Small intestine (tissue), 7 donors: Measurements from ENCODE around the gene MOCOS. TPM values are rescaled to one million over a fixed set of nuclear protein-coding genes. Genes with fewer than 3 reads are reported as not detected.

Source experiments
- DNase-seq, 2 donors: peaks; one replicate each; pipeline versions ENCODE4 v3.0.0 to v3.0.0-alpha.2; 2013
- FAIRE-seq: peaks from 2 replicates; lab custom pipeline; 2012; peaks lifted over from hg19 to GRCh38; lab: Jason Lieb, UNC
- H3K27ac ChIP-seq, 3 donors: one replicate each; pipeline ENCODE4 v1.5.1; 2013; ENCODE audit warnings: low read length in 2 of 3, mild to moderate bottlenecking in 2 of 3, control low read depth in 1 of 3, inconsistent platforms in 1 of 3, low read depth in 1 of 3, moderate library complexity in 1 of 3
- H3K27me3 ChIP-seq, 3 donors: one replicate each; pipeline ENCODE4 v1.6.1; 2013; ENCODE audit warnings: low read length in 3 of 3, inconsistent platforms in 1 of 3; ENCODE audit not compliant: control insufficient read depth in 3 of 3, insufficient read depth in 3 of 3
- H3K36me3 ChIP-seq, 3 donors: one replicate each; pipeline ENCODE4 v1.6.1; 2013; ENCODE audit warnings: low read length in 3 of 3, inconsistent platforms in 1 of 3, low read depth in 1 of 3, mild to moderate bottlenecking in 1 of 3, moderate library complexity in 1 of 3; ENCODE audit not compliant: control insufficient read depth in 3 of 3, insufficient read depth in 2 of 3
- H3K4me1 ChIP-seq, 3 donors: one replicate each; pipeline ENCODE4 v1.6.1; 2013; ENCODE audit warnings: low read length in 2 of 3, inconsistent platforms in 1 of 3, low read depth in 1 of 3, mild to moderate bottlenecking in 1 of 3, moderate library complexity in 1 of 3; ENCODE audit not compliant: control insufficient read depth in 3 of 3, insufficient read depth in 2 of 3
- H3K4me3 ChIP-seq, 3 donors: one replicate each; pipeline ENCODE4 v1.5.1; 2013; ENCODE audit warnings: low read length in 3 of 3, control low read depth in 1 of 3, inconsistent platforms in 1 of 3, low read depth in 1 of 3, mild to moderate bottlenecking in 1 of 3, moderate library complexity in 1 of 3
- H3K9me3 ChIP-seq, 2 donors: one replicate each; pipeline ENCODE4 v1.6.1; 2013; ENCODE audit warnings: low read depth in 1 of 2, low read length in 1 of 2; ENCODE audit not compliant: control insufficient read depth in 2 of 2, insufficient read depth in 1 of 2
- WGBS, 3 donors: extraction: QIAGEN DNeasy Blood & Tissue Kit; methylation state at CpG; one replicate each; pipeline ENCODE4 v1.1.7; 2013; 5-methylcytosine and 5-hydroxymethylcytosine counted together
- polyA plus RNA-seq, 4 donors: library from polyadenylated mRNA; stranded (reverse) in 3 of 4; unstranded in 1 of 4; fragments of 200-250 nt in 3 of 4; fragments of 120-200 nt in 1 of 4; gene quantifications; one replicate each; pipeline versions ENCODE4 v1.2.1 to v1.2.3, GENCODE V29; 2013
- donor health status: healthy with polysubstance abuse.
- donor health status: control.
- donor health status: control.
- donor health status: Bipolar disorder and iron deficiency.
- donor health status: healthy.

Gene MOCOS
- polyA plus RNA-seq, 4 donors: 3.2 to 19.7 (median 16.7) TPM

DNA sequence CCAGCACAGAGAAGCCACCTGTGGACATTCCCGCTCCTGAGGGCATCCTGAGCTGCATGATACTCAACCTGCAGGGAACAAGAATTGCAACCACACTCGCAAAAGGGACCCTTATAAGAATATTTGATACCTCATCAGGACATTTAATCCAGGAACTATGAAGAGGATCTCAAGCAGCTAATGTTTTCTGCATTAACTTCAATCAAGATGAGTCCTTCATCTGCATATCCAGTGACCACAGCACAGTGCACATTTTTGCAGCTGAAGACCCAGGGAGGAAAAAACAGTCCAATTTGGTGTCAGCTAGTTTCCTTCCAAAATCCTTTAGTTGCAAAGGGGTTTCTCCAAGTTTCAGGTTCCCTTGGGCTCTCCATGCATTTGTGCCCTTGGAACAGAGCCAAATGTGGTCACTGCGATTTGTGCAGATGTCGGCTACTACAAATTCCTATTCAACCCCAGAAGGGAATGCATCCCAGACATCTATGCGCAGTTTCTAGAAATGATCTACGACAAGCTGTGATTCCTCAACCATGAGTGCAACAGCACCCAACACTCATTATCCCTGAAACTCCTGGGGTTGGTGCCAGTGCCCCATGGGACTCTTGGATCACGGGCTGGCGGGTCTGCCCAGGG, 86.9 kb downstream of the MOCOS start:
- H3K27ac ChIP-seq: no peak overlapping the region
- H3K9me3 ChIP-seq: no peaks in the 10 kb centered on the region
- H3K27me3 ChIP-seq: peaks cover 0 to 4% (median 3%) of the 10 kb centered on the region in 3 donors
- no peak overlapping the region for H3K4me3 ChIP-seq
- peaks cover 0 to 3% (median 1%) of the 10 kb centered on the region in 3 donors for H3K36me3 ChIP-seq
- 92 to 97% (median 94%) methylated on average over 8 of the region's 8 CpGs for WGBS, 3 donors
- H3K4me1 ChIP-seq: no peaks in the 10 kb centered on the region
- DNase-seq (no peak), FAIRE-seq (no peak)

DNA sequence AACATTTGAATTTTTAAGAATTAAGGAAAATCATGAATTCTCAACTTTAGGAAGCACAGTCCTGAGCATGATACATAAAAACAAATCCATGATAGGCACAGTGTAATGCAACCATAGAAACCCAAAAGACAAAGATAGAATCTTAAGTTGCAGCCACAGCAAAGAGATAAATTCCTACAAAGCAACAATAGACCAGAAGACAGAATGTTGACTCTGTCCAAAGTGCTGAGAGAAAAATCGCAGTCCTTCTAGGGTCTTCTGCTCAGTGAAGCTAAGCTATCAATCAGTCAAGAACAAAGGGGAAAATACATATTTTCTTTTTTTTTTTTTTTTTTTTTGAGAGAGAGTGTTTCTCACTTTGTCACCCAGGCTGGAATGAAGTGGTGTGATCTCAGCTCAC, 88.3 kb downstream of the MOCOS start:
- DNase-seq (no peak), FAIRE-seq (no peak)
- no peak overlapping the region for H3K27ac ChIP-seq
- no peaks in the 10 kb centered on the region for H3K4me1 ChIP-seq
- H3K9me3 ChIP-seq: no peaks in the 10 kb centered on the region
- WGBS, 3 donors: 83 to 92% (median 88%) methylated on average over 1 of the region's 1 CpG
- no peak overlapping the region for H3K4me3 ChIP-seq
- H3K27me3 ChIP-seq: peaks cover 0 to 4% (median 3%) of the 10 kb centered on the region in 3 donors
- H3K36me3 ChIP-seq: peaks cover 0 to 2% (median 0%) of the 10 kb centered on the region in 3 donors

DNA sequence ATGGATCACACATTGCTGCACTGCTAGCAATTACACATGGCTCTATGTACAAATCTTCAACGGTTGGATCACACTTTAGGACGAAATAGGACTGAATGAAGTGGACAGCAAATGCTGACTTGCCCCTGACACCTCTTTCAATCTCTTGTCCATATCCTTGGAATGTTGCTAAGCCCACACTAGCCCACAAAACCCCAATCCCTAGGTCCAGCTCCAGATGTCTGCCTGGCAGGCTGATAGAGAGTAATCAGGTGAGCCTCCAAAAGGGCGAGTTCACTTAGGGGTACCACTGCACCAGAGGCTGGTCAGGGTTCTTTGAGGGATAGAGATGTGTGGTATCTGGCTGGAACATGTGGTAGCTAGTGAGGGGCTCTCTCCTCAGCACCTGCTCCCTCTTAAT, 91.7 kb downstream of the MOCOS start:
- FAIRE-seq: no peak
- Histone ChIP-seq H3K36me3 (no peaks in the 10 kb centered on the region), H3K27ac (no peak overlapping the region), H3K4me1 (no peaks in the 10 kb centered on the region), H3K9me3 (no peaks in the 10 kb centered on the region), H3K4me3 (no peak overlapping the region), H3K27me3 (peaks cover 0 to 4% (median 3%) of the 10 kb centered on the region in 3 donors)
- WGBS, 3 donors: 68 to 85% (median 76%) methylated on average over 3 of the region's 3 CpGs
- no peak for DNase-seq

DNA sequence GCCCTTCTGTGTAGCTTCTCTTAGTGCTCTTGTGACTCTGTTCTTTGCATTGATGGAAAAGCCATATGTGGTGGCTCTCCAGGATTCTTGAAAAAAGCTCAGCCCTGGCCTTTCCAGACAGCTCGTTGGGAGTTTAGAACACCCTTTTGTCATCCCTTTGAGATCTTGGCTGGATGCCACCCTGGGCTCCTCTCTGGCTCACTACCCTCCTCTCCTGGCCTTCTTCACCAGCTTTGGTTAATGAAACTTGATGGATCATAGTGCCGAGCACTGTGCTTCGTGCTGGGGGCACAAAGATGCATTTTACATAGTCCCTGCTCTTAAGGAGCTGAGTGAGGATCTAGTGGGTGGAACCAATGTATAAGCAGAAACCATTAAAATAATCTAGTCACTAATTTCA, 94.6 kb downstream of the MOCOS start:
- Histone ChIP-seq H3K27ac (no peak overlapping the region), H3K36me3 (no peaks in the 10 kb centered on the region), H3K27me3 (peaks cover 0 to 4% (median 3%) of the 10 kb centered on the region in 3 donors), H3K4me1 (no peaks in the 10 kb centered on the region), H3K4me3 (no peak overlapping the region), H3K9me3 (no peaks in the 10 kb centered on the region)
- FAIRE-seq (no peak), DNase-seq (no peak)
- 40 to 49% (median 49%) methylated on average over 3 of the region's 3 CpGs for WGBS, 3 donors

DNA sequence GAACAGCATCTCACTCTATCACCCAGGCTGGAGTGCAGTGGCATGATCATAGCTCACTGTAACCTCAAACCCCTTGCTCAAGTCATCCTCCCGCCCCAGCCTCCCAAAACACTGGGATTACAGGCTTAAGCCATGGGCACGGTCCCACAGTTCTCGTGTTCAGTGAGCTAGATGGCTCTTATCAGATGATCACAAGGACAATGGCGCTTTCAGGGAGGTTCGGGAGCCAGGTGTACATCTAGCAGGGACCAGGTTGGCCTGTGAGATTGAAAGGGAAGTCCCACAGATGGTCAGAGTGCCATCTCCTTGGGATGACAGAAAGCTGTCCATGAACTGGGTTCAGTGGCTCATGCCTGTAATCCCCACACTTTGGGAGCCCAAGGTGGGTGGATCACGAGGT, 96.2 kb downstream of the MOCOS start:
- H3K9me3 ChIP-seq: peaks cover 0 to 4% of the 10 kb centered on the region in 2 donors
- 38 to 64% (median 46%) methylated on average over 6 of the region's 6 CpGs for WGBS, 3 donors
- H3K27me3 ChIP-seq: peaks cover 0 to 4% (median 3%) of the 10 kb centered on the region in 3 donors
- no peak overlapping the region for H3K27ac ChIP-seq
- no peaks in the 10 kb centered on the region for H3K4me1 ChIP-seq
- FAIRE-seq (no peak), DNase-seq (no peak)
- H3K4me3 ChIP-seq: no peak overlapping the region
- H3K36me3 ChIP-seq: no peaks in the 10 kb centered on the region

- no peaks in the 10 kb centered on the region for H3K4me1 ChIP-seq
- peaks cover 0 to 4% of the 10 kb centered on the region in 2 donors for H3K9me3 ChIP-seq
- H3K27me3 ChIP-seq: no peaks in the 10 kb centered on the region
- H3K4me3 ChIP-seq: no peak overlapping the region
- WGBS, 3 donors: 64 to 80% (median 68%) methylated on average over 4 of the region's 4 CpGs
- H3K36me3 ChIP-seq: no peaks in the 10 kb centered on the region
- no peak overlapping the region for H3K27ac ChIP-seq
- FAIRE-seq: no peak
- DNase-seq: no peak
Measured at GRCh38 chr18:36284268-36284667, 97.0 kb downstream of the MOCOS start.

DNA sequence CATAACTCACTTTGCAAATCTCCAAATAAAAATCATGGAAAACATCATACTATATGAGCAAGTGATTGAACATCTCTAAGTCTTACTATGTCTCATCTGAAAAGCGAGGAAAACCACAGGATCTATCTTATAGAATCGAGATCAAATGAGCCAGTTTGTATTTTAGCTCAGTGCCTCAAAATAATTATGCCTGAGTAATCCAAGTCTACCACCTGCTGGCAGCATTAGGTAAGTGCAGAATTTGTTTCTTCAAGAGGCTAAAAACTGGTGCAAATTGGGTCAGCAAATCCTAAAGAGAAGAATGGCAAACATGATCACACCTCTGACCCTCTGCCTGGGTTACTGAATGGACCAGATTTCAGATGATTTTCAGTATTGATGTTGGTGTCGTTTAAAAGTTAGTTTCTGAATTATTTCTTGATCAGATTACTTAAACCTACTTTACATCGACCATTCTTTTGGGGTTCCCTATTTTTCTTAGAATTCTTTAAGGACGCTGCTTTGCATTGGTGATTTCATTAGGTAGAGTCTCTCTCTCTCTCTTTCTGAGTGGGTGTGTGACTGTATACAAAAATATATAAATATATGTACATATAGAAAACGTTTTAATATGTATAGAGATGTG, 97.5 kb downstream of the MOCOS start:
- 29 to 32% (median 30%) methylated on average over 6 of the region's 6 CpGs for WGBS, 3 donors
- Histone ChIP-seq H3K27me3 (no peaks in the 10 kb centered on the region), H3K36me3 (no peaks in the 10 kb centered on the region), H3K4me1 (no peaks in the 10 kb centered on the region), H3K4me3 (no peak overlapping the region), H3K27ac (no peak overlapping the region), H3K9me3 (peaks cover 0 to 4% of the 10 kb centered on the region in 2 donors)
- FAIRE-seq: no peak
- DNase-seq: peak; percentile 69 to 71

GRCh38 chr18:36287653-36288052, 100.4 kb downstream of the MOCOS start:
- DNase-seq (no peak), FAIRE-seq (no peak)
- H3K4me3 ChIP-seq: no peak overlapping the region
- H3K36me3 ChIP-seq: no peaks in the 10 kb centered on the region
- peaks cover 0 to 4% of the 10 kb centered on the region in 2 donors for H3K9me3 ChIP-seq
- H3K27ac ChIP-seq: no peak overlapping the region
- WGBS, 3 donors: 73 to 89% (median 89%) methylated on average over 2 of the region's 2 CpGs
- no peaks in the 10 kb centered on the region for H3K4me1 ChIP-seq
- no peaks in the 10 kb centered on the region for H3K27me3 ChIP-seq
